PC-3 (cell line): ENCODE measurements around the gene LRBA. TPM values are rescaled to one million over a fixed set of nuclear protein-coding genes. Genes with fewer than 3 reads are reported as not detected.

ENCODE experiments used
- ATAC-seq: fragments of 200-7000 bp; cut with Tn5 transposase; 2 replicates; pipeline ENCODE4 v1.9.1; 2020; ENCODE audit warnings: mild to moderate bottlenecking, moderate library complexity
- BruUV-seq: library from RNA; stranded (reverse); fragments of 400-500 nt; replicated peaks from 2 replicates; lab custom pipeline; 2021; lab: Mats Ljungman, UMichigan
- CTCF ChIA-PET: fragments of 300-600 bp; sonication (Branson Sonifier 250); formaldehyde crosslinking; loops from one replicate; lab custom pipeline; 2022; ENCODE audit warnings: antibody characterized with exemption; lab: Charles Lee
- POLR2A ChIA-PET: fragments of 300-600 bp; sonication (Branson Sonifier 250); formaldehyde crosslinking; loops from one replicate; lab custom pipeline; 2022; ENCODE audit warnings: antibody characterized with exemption; ENCODE audit not compliant: unreplicated experiment; lab: Charles Lee
- DNase-seq: peaks from one replicate; pipeline ENCODE4 v3.0.0-alpha.2; 2015
- H2AFZ ChIP-seq: fragments of 300-600 bp; sonication (generic); 2 replicates; pipeline ENCODE4 v1.6.0; 2016; ENCODE audit warnings: antibody characterized with exemption, low read length
- H3F3A ChIP-seq: fragments of 300-600 bp; sonication (generic); one replicate; pipeline ENCODE4 v1.6.0; 2017; ENCODE audit warnings: antibody characterized with exemption, low read length, control low read depth, mild to moderate bottlenecking; ENCODE audit not compliant: unreplicated experiment
- H3K27ac ChIP-seq: fragments of 300-600 bp; sonication (generic); 2 replicates; pipeline ENCODE4 v1.5.1; 2016; ENCODE audit warnings: mild to moderate bottlenecking, low read length
- H3K27me3 ChIP-seq: fragments of 300-600 bp; sonication (generic); 2 replicates; pipeline ENCODE4 v1.6.1; 2016; ENCODE audit warnings: low read length, mixed read lengths
- H3K36me3 ChIP-seq: fragments of 300-600 bp; sonication (generic); 2 replicates; pipeline ENCODE4 v1.6.1; 2016; ENCODE audit warnings: low read depth, mixed run types, low read length, mixed read lengths
- H3K4me1 ChIP-seq: fragments of 300-600 bp; sonication (generic); 2 replicates; pipeline ENCODE4 v1.5.1; 2016; ENCODE audit warnings: low read length; ENCODE audit not compliant: insufficient read depth
- H3K4me2 ChIP-seq: fragments of 300-600 bp; sonication (generic); 2 replicates; pipeline ENCODE4 v1.6.0; 2016; ENCODE audit warnings: low read length
- H3K4me3 ChIP-seq: fragments of 300-600 bp; sonication (generic); 2 replicates; pipeline ENCODE4 v1.5.1; 2016; ENCODE audit warnings: mild to moderate bottlenecking, low read length, mixed read lengths
- H3K79me2 ChIP-seq: fragments of 300-600 bp; sonication (generic); 2 replicates; pipeline ENCODE4 v1.6.1; 2017; ENCODE audit warnings: low read length, mixed read lengths
- H3K9ac ChIP-seq: fragments of 300-600 bp; sonication (generic); 2 replicates; pipeline ENCODE4 v1.6.0; 2016; ENCODE audit warnings: mild to moderate bottlenecking, low read length
- H3K9me2 ChIP-seq: fragments of 300-600 bp; sonication (generic); replicated peaks from 2 replicates; pipeline ENCODE4 v1.6.1; 2016; ENCODE audit warnings: mixed run types, low read length, mixed read lengths
- H3K9me3 ChIP-seq: fragments of 300-600 bp; sonication (generic); 2 replicates; pipeline ENCODE4 v1.6.1; 2016; ENCODE audit warnings: low read length, mixed read lengths
- H4K20me1 ChIP-seq: fragments of 300-600 bp; sonication (generic); 2 replicates; pipeline ENCODE4 v1.6.1; 2016; ENCODE audit warnings: low read length, mixed read lengths
- CTCF ChIP-seq: fragments of 300-600 bp; sonication (generic); conservative IDR thresholded peaks from 2 replicates; pipeline ENCODE4 v1.5.1; 2017; ENCODE audit warnings: antibody characterized with exemption, low read depth, mild to moderate bottlenecking, low read length
- EZH2 ChIP-seq: fragments of 300-600 bp; sonication (generic); IDR thresholded peaks from one replicate; pipeline ENCODE4 v1.6.1; 2017; ENCODE audit warnings: antibody characterized with exemption, mild to moderate bottlenecking, low read length; ENCODE audit not compliant: unreplicated experiment
- EZH2phosphoT487 ChIP-seq: fragments of 300-600 bp; sonication (generic); IDR thresholded peaks from 2 replicates; pipeline ENCODE4 v1.6.1; 2018; ENCODE audit warnings: mild to moderate bottlenecking, antibody characterized with exemption, low read length, borderline replicate concordance
- intact Hi-C: fragments of 100-400 bp; cut with micrococcal nuclease; formaldehyde crosslinking; loops from 2 replicates; pipeline ENCODE4 v1.9.0; 2023
- total RNA-seq: library from RNA; depleted of rRNA; stranded (reverse); fragments of >200 nt; gene quantifications from 2 replicates; pipeline ENCODE4 v1.2.3, GENCODE V29; 2014; rRNA removed

The LRBA gene
- total RNA-seq, 1 experiment from 2014 or later, result 40.8 TPM

- Histone ChIP-seq H4K20me1 (no peaks in the 10 kb centered on the region), H3K9me2 (no peaks in the 10 kb centered on the region), H3K36me3 (no peaks in the 10 kb centered on the region), H3K4me3 (no peak overlapping the region), H3K9me3 (no peaks in the 10 kb centered on the region), H3K27me3 (no peaks in the 10 kb centered on the region), H3K4me2 (peak overlapping the region; percentile 57), H3K79me2 (no peaks in the 10 kb centered on the region), H3K4me1 (peaks cover 28% of the 10 kb centered on the region), H3K27ac (0 out of 2 replicates have a peak overlapping the region, but pooled peaks have one; percentile 1), H2AFZ (peak overlapping the region; percentile 9; the same call in 1 of the 2 replicates), H3K9ac (no peak overlapping the region), H3F3A (no peaks in the 10 kb centered on the region)
- BruUV-seq, result no TSS peak
- intact Hi-C loops, result no loop called here
- peak; percentile 89 for DNase-seq
- peak; percentile 73 for ATAC-seq
- TF ChIP-seq EZH2 (no peak), EZH2phosphoT487 (no peak), CTCF (no peak)
- ChIA-PET CTCF (no interaction called here), POLR2A (no interaction called here)
Measured at GRCh38 chr4:150215601-150216000, 799.5 kb downstream of the LRBA start.

Other genes starting within 250 kb of the LRBA start
- gene RPS3A, start 84.3 kb upstream of the LRBA start, total RNA-seq, result 560 and 571 TPM in 2 replicates